GM12878 (cell line): ENCODE results near the gene DHFR. TPM values are rescaled to one million over a fixed set of nuclear protein-coding genes. Genes with fewer than 3 reads are reported as not detected.

Experiments used
- ATAC-seq: fragments of 200-7000 bp; cut with Tn5 transposase; 3 replicates; pipeline ENCODE4 v1.9.1; 2020; ENCODE audit warnings: mild to moderate bottlenecking, moderate library complexity
- BruUV-seq: library from RNA; stranded (reverse); fragments of 400-500 nt; replicated peaks from 2 replicates; lab custom pipeline; 2021; lab: Mats Ljungman, UMichigan
- CTCF ChIA-PET: fragments of 300-600 bp; sonication (Branson Sonifier 250); formaldehyde crosslinking; extraction: SDS; loops from one replicate; lab custom pipeline; 2021; ENCODE audit warnings: inconsistent platforms; lab: Yijun Ruan, JAX
- POLR2A ChIA-PET: fragments of 350-600 bp; formaldehyde crosslinking; extraction: SDS; loops from one replicate; lab custom pipeline; 2021; ENCODE audit warnings: inconsistent platforms; lab: Charles Lee
- RAD21 ChIA-PET: fragments of 300-600 bp; sonication (Branson Sonifier 250); formaldehyde crosslinking; loops from one replicate; lab custom pipeline; 2023; ENCODE audit warnings: antibody characterized with exemption; ENCODE audit not compliant: unreplicated experiment; lab: Charles Lee
- SMC1A ChIA-PET: fragments of 300-600 bp; sonication (Branson Sonifier 250); formaldehyde crosslinking; loops from one replicate; lab custom pipeline; 2023; ENCODE audit not compliant: unreplicated experiment, uncharacterized antibody; lab: Charles Lee
- DNase-seq: peaks from one replicate; pipeline ENCODE4 v3.0.0-alpha.2; 2011; ENCODE audit warnings: low read depth, low spot score
- FAIRE-seq: peaks from 3 replicates; lab custom pipeline; 2011; peaks lifted over from hg19 to GRCh38; lab: Jason Lieb, UNC
- H2AFZ ChIP-seq: 2 replicates; pipeline ENCODE4 v1.6.0; 2011; ENCODE audit warnings: low read depth, low read length, control low read depth; ENCODE audit not compliant: control insufficient read depth
- H3K27ac ChIP-seq: 2 replicates; pipeline ENCODE4 v1.5.1; 2011; ENCODE audit warnings: control low read depth; ENCODE audit not compliant: control insufficient read depth, insufficient read depth
- H3K27me3 ChIP-seq, 2 experiments: replicated peaks in 1 of 2; 2 replicates each; pipeline versions ENCODE4 v1.6.0 to v1.6.1; 2011; ENCODE audit warnings: low read length in 1 of 2; ENCODE audit not compliant: control insufficient read depth in 2 of 2, insufficient read depth in 2 of 2
- H3K36me3 ChIP-seq, 2 experiments: 2 replicates each; pipeline ENCODE4 v1.5.1; 2011; ENCODE audit warnings: low read length in 1 of 2; ENCODE audit not compliant: control insufficient read depth in 2 of 2, insufficient read depth in 2 of 2
- H3K4me1 ChIP-seq: 2 replicates; pipeline ENCODE4 v1.6.1; 2011; ENCODE audit warnings: mild to moderate bottlenecking, low read length, moderate library complexity, mixed read lengths; ENCODE audit not compliant: control insufficient read depth, insufficient read depth
- H3K4me2 ChIP-seq: 2 replicates; pipeline ENCODE4 v1.6.0; 2011; ENCODE audit warnings: control low read depth; ENCODE audit not compliant: control insufficient read depth, insufficient read depth
- H3K4me3 ChIP-seq: fragments of 200-600 bp; sonication (generic); 2 replicates; pipeline ENCODE4 v1.5.1; 2016
- H3K79me2 ChIP-seq: 2 replicates; pipeline ENCODE4 v1.6.0; 2011; ENCODE audit warnings: low read length; ENCODE audit not compliant: control insufficient read depth, insufficient read depth
- H3K9ac ChIP-seq: 2 replicates; pipeline ENCODE4 v1.8.0; 2011; ENCODE audit warnings: low read length, control low read depth, mixed read lengths; ENCODE audit not compliant: control insufficient read depth, insufficient read depth
- H3K9me3 ChIP-seq: replicated peaks from 3 replicates; pipeline ENCODE4 v1.5.1; 2011; ENCODE audit warnings: mild to moderate bottlenecking, low read length; ENCODE audit not compliant: control insufficient read depth, insufficient read depth
- H4K20me1 ChIP-seq: 2 replicates; pipeline ENCODE4 v1.6.0; 2011; ENCODE audit not compliant: control insufficient read depth, insufficient read depth
- BRCA1 ChIP-seq: IDR thresholded peaks from 2 replicates; pipeline ENCODE4 v1.6.1; 2011; ENCODE audit warnings: low read depth, low read length, improper control_type of control experiment
- CBX3 ChIP-seq: fragments of 200-600 bp; sonication (generic); IDR thresholded peaks from 2 replicates; pipeline ENCODE4 v1.6.1; 2016; ENCODE audit warnings: low read depth, borderline replicate concordance
- CHD2 ChIP-seq: IDR thresholded peaks from 2 replicates; pipeline ENCODE4 v1.6.1; 2011; ENCODE audit warnings: low read depth, low read length, improper control_type of control experiment, borderline replicate concordance
- CREB1 ChIP-seq: IDR thresholded peaks from 2 replicates; pipeline ENCODE4 v1.6.1; 2012; ENCODE audit warnings: low read depth, mild to moderate bottlenecking, inconsistent platforms
- CUX1 ChIP-seq: IDR thresholded peaks from 2 replicates; pipeline ENCODE4 v1.6.1; 2012; ENCODE audit warnings: improper control_type of control experiment, low read depth, low read length; ENCODE audit not compliant: insufficient replicate concordance
- EED ChIP-seq: sonication (generic); IDR thresholded peaks from 2 replicates; pipeline ENCODE4 v1.6.1; 2016; ENCODE audit warnings: antibody characterized with exemption, low read depth
- ETV6 ChIP-seq, 2 experiments: fragments of 450-650 bp in 1 of 2; IDR thresholded peaks in 1 of 2; conservative IDR thresholded peaks in 1 of 2; 2 replicates each; pipeline ENCODE4 v1.6.1; 2014; ENCODE audit warnings: antibody characterized with exemption in 1 of 2, borderline replicate concordance in 1 of 2, low read depth in 1 of 2, mild to moderate bottlenecking in 1 of 2, moderate library complexity in 1 of 2
- IRF5 ChIP-seq: fragments of 450-650 bp; IDR thresholded peaks from 2 replicates; pipeline ENCODE4 v1.6.1; 2017; ENCODE audit warnings: borderline replicate concordance
- MAX ChIP-seq: IDR thresholded peaks from 2 replicates; pipeline ENCODE4 v1.6.1; 2012; ENCODE audit warnings: low read depth, low read length, improper control_type of control experiment
- NBN ChIP-seq: fragments of 450-650 bp; IDR thresholded peaks from 2 replicates; pipeline ENCODE4 v1.6.1; 2016
- NFXL1 ChIP-seq: fragments of 450-650 bp; IDR thresholded peaks from 2 replicates; pipeline ENCODE4 v1.6.1; 2017; ENCODE audit warnings: antibody characterized with exemption, mild to moderate bottlenecking, borderline replicate concordance
- RAD51 ChIP-seq: fragments of 450-650 bp; IDR thresholded peaks from 2 replicates; pipeline ENCODE4 v1.6.1; 2016; ENCODE audit warnings: moderate library complexity, mild to moderate bottlenecking, inconsistent platforms
- RUNX3 ChIP-seq: IDR thresholded peaks from 2 replicates; pipeline ENCODE4 v1.6.1; 2012; ENCODE audit warnings: low read length, inconsistent platforms
- SREBF1 ChIP-seq: IDR thresholded peaks from 2 replicates; pipeline ENCODE4 v1.6.1; 2012; ENCODE audit warnings: mild to moderate bottlenecking, low read length
- SRF ChIP-seq, 2 experiments: IDR thresholded peaks; 2 replicates each; pipeline ENCODE4 v1.6.1; 2011; ENCODE audit warnings: low read depth in 2 of 2, low read length in 2 of 2, mild to moderate bottlenecking in 1 of 2, moderate library complexity in 1 of 2
- ZNF274 ChIP-seq: IDR thresholded peaks from one replicate; pipeline ENCODE4 v1.8.0; 2011; ENCODE audit not compliant: insufficient read length, insufficient read depth
- WGBS: methylation state at CpG from one replicate; pipeline ENCODE4 v1.1.6; 2016; ENCODE audit warnings: low lambda C conversion rate; ENCODE audit not compliant: insufficient replicate concordance, insufficient coverage; ENCODE audit errors: missing lambda C conversion rate; 5-methylcytosine and 5-hydroxymethylcytosine counted together
- in situ Hi-C: fragments of 300-500 bp; cut with MboI; formaldehyde crosslinking; loops from 9 replicates; pipeline ENCODE4 v1.14.3; 2018; ENCODE audit warnings: mixed read lengths
- intact Hi-C: fragments of 100-400 bp; cut with micrococcal nuclease; formaldehyde crosslinking; loops from one replicate; pipeline ENCODE4 v1.14.2; 2022; ENCODE audit not compliant: unreplicated experiment
- polyA plus RNA-seq, 11 experiments: library from polyadenylated mRNA; depleted of rRNA in 4 of 11; unstranded in 6 of 11; stranded (reverse) in 5 of 11; fragments of >200 nt; fragmentation: Nextera tagmentation in 4 of 11; fragmentation: Illumina TruSeq in 1 of 11; extraction: Ambion mirVana in 4 of 11; extraction: Trizol in 1 of 11; gene quantifications; 1 replicate in 1 of 11; 2 replicates in 10 of 11; pipeline versions ENCODE4 v1.2.1 to v1.2.3, GENCODE V29; 2011 to 2016; ENCODE audit warnings: inconsistent platforms in 2 of 11, missing spikeins in 2 of 11, low read depth in 1 of 11
- total RNA-seq, 4 experiments: library from RNA; depleted of rRNA in 3 of 4; stranded (reverse); fragments of >200 nt in 3 of 4; fragmentation: Illumina TruSeq in 1 of 4; extraction: Trizol in 1 of 4; gene quantifications; 2 replicates each; pipeline versions ENCODE4 v1.2.1 to v1.2.3, GENCODE V29; 2013 to 2021

DHFR gene
- total and polyA plus RNA-seq, 10 of the 15 experiments (the other 5 are each of a cell fraction or from before 2014, with no cell fraction given) = 57.9 to 143 (median 71.4) TPM

GRCh38 chr5:80634193-80634592 lies 20.6 kb downstream of the DHFR start (continued):
- TF ChIP-seq CUX1 (no peak), ETV6 (conservative IDR thresholded peaks at IDR 0.05 in 1 of 2, IDR thresholded peaks at IDR 0.05 in 1 of 2; ENCODE audit: borderline replicate concordance in 1 of 2, low read depth in 1 of 2) (no peak), EED (no peak), CBX3 (no peak), ZNF274 (no peak)

GRCh38 chr5:80632700-80633099 lies 22.1 kb downstream of the DHFR start:
- no peak for TF ChIP-seq CHD2
- no peak for TF ChIP-seq RUNX3
- no peak for TF ChIP-seq SRF (IDR thresholded peaks at IDR 0.05; ENCODE audit: low read depth in 2 of 2, low read length in 2 of 2)
- no peak for TF ChIP-seq NBN
- TF ChIP-seq NFXL1 = no peak
- no peak for TF ChIP-seq RAD51
- TF ChIP-seq BRCA1 = no peak
- TF ChIP-seq CREB1 = no peak
- no peak for TF ChIP-seq SREBF1
- TF ChIP-seq MAX = no peak
- TF ChIP-seq IRF5 = no peak
- TF ChIP-seq, all 136 proteins: peak for 0
- in situ Hi-C loops = no loop called here
- Histone ChIP-seq H3K36me3 (peaks cover 0 to 2% of the 10 kb centered on the region in 2 experiments; a peak in 2 of 4 replicates), H3K27me3 (no peaks in the 10 kb centered on the region), H2AFZ (no peak overlapping the region), H3K79me2 (no peaks in the 10 kb centered on the region), H3K4me2 (no peak overlapping the region), H3K27ac (no peak overlapping the region), H3K9ac (no peak overlapping the region), H3K9me3 (no peaks in the 10 kb centered on the region), H4K20me1 (no peaks in the 10 kb centered on the region), H3K4me1 (no peaks in the 10 kb centered on the region), H3K4me3 (no peak overlapping the region)
- FAIRE-seq (no peak), DNase-seq (no peak), ATAC-seq (no peak)
- intact Hi-C loops = no loop called here
- POLR2A ChIA-PET = no interaction called here
- 89% methylated on average over 2 of the region's 2 CpGs for WGBS
- RAD21 ChIA-PET = no interaction called here
- BruUV-seq = no TSS peak
- CTCF ChIA-PET = no interaction called here
- SMC1A ChIA-PET = no interaction called here
